Activated naive CD8-positive, alpha-beta T cell (primary cell): ENCODE data around the gene CALY.

Experiments
- H3K27ac Mint-ChIP-seq: one replicate; pipeline ENCODE4 v1.8.0; 2021; ENCODE audit warnings: mixed read lengths
- H3K27me3 Mint-ChIP-seq: one replicate; pipeline ENCODE4 v1.8.0; 2021; ENCODE audit warnings: mixed read lengths
- H3K36me3 Mint-ChIP-seq: one replicate; pipeline ENCODE4 v1.8.0; 2021; ENCODE audit warnings: mixed read lengths
- H3K4me1 Mint-ChIP-seq: one replicate; pipeline ENCODE4 v1.8.0; 2021; ENCODE audit warnings: low read depth, mixed read lengths
- H3K4me3 Mint-ChIP-seq: one replicate; pipeline ENCODE4 v1.8.0; 2021; ENCODE audit warnings: mild to moderate bottlenecking, mixed read lengths
- H3K9me3 Mint-ChIP-seq: one replicate; pipeline ENCODE4 v1.8.0; 2021; ENCODE audit warnings: low read depth, mixed read lengths

The CALY gene

GRCh38 chr10:133308421-133309099 lies 28.1 kb downstream of the CALY start, which contains the start of the genes TUBGCP2 and ZNF511:
Gene TUBGCP2, minus strand, starts transcription at chr10:133308872. Its CDS starts 5,931 bp downstream, at chr10:133302941.
Gene ZNF511, plus strand, starts transcription at chr10:133308914. Its CDS starts 30 bp downstream, at chr10:133308944.
- Mint-ChIP-seq H3K27me3 (no peaks in the 10 kb centered on the region), H3K9me3 (no peaks in the 10 kb centered on the region), H3K4me3 (peak within 1 kb of the TSS; percentile 99), H3K4me1 (peaks cover 28% of the 10 kb centered on the region), H3K27ac (peak within 1 kb of the TSS; percentile 99), H3K36me3 (no peaks in the 10 kb centered on the region)

DNA sequence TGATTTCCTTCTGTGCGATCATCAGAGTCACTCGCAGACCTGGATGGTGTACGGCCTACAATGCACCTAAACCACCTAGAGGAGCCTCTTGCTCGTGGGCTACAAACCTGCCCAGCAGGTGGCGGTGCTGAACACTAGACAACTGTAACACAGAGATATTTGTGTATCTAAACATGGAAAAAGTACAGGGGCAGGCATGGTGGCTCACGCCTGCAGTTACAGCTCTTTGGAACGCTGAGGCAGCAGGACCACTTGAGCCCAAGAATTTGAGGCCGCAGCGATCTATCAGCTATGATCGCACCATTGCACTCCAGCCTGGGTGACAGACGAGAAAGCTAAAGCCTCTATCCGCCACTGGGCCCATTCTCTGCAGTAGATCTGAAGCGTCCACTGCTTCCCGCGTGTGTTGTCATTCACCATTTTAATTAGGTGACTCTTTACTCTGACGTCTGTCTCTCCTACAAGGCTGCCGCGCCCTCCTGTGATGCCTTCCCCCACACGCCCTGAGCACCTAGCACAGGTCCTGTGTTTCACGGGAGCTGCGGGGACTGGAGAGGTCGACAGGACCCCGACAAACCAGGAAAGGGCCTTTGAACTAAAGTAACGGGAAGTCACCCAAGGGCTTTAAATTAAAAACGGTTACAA lies 28.8 kb downstream of the CALY start:
- no peaks in the 10 kb centered on the region for H3K36me3 Mint-ChIP-seq
- H3K27me3 Mint-ChIP-seq, result no peaks in the 10 kb centered on the region
- H3K4me3 Mint-ChIP-seq, result peak overlapping the region; percentile 99

GRCh38 chr10:133306941-133307379 lies 29.7 kb downstream of the CALY start:
- no peaks in the 10 kb centered on the region for H3K9me3 Mint-ChIP-seq
- no peaks in the 10 kb centered on the region for H3K27me3 Mint-ChIP-seq
- H3K27ac Mint-ChIP-seq, result peak overlapping the region; percentile 99
- H3K36me3 Mint-ChIP-seq, result no peaks in the 10 kb centered on the region
- H3K4me3 Mint-ChIP-seq, result peak overlapping the region; percentile 57
- H3K4me1 Mint-ChIP-seq, result peaks cover 29% of the 10 kb centered on the region

More for the DNA sequence above, 28.8 kb downstream of the CALY start:
- Mint-ChIP-seq H3K9me3 (no peaks in the 10 kb centered on the region), H3K4me1 (peaks cover 29% of the 10 kb centered on the region), H3K27ac (peak overlapping the region; percentile 99)

- Mint-ChIP-seq H3K27ac (no peak overlapping the region), H3K4me1 (peaks cover 29% of the 10 kb centered on the region), H3K4me3 (no peak overlapping the region), H3K27me3 (no peaks in the 10 kb centered on the region), H3K36me3 (no peaks in the 10 kb centered on the region), H3K9me3 (no peaks in the 10 kb centered on the region)
Measured at GRCh38 chr10:133306097-133306476, 30.6 kb downstream of the CALY start.

DNA sequence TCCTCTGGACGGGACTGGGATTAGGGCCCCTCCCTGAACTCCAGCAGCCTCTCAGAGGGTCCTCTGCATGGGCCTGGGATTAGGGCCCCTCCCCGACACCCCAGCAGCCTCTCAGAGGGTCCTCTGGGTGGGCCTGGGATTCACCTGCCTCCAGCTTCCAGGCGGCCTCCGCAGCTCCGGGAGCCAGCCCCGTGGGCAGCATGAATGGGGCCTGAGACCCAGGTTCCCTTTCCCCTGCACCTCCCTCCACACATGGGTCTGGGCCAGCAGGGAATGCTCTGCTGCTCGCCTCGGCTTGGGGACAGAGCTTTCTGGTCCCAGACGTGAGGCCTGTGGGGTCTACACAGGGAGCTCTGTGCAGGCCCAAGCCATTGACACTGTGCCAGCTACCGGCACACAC lies 33.5 kb downstream of the CALY start:
- no peaks in the 10 kb centered on the region for H3K9me3 Mint-ChIP-seq
- H3K36me3 Mint-ChIP-seq, result no peaks in the 10 kb centered on the region
- H3K4me3 Mint-ChIP-seq, result no peak overlapping the region
- H3K4me1 Mint-ChIP-seq, result peaks cover 28% of the 10 kb centered on the region
- no peak overlapping the region for H3K27ac Mint-ChIP-seq
- H3K27me3 Mint-ChIP-seq, result no peaks in the 10 kb centered on the region

DNA sequence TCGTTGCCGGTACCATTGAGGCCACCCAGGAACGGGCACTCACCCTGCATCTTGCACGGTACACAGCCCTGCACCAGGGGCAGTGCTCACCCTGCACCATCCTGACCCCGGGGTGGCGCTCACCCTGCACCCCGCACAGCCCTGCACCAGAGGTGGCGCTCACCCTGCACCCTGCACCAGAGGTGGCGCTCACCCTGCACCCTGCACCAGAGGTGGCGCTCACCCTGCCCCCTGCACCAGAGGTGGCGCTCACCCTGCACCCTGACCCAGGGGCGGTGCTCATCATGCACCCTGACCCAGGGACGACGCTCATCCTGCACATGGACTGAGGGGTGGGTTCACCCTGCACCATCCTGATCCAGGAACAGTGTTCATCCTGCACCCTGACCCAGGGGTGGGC lies 34.5 kb downstream of the CALY start:
- Mint-ChIP-seq H3K9me3 (no peaks in the 10 kb centered on the region), H3K4me3 (no peak overlapping the region), H3K4me1 (peaks cover 19% of the 10 kb centered on the region), H3K27ac (no peak overlapping the region), H3K27me3 (no peaks in the 10 kb centered on the region), H3K36me3 (no peaks in the 10 kb centered on the region)

DNA sequence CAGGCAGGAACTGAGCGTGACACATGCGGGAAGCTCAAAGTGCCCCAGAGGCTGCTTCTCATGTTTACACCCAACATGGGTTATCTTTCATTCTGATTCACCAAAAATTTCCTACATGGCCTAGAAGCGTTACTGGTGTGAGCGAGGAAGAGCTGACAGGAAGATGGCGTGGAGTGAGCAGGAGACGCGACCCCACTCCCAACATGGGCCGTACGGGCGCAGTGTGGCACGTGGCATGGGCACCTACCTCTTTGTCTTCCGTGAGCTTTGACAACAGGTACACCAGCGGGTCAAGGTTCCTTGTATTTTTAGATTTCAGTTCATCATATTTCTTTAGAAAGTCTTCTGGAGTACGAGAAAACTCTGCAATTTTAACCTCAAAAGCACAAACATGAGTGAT lies 37.0 kb downstream of the CALY start:
- peaks cover 8% of the 10 kb centered on the region for H3K4me1 Mint-ChIP-seq
- H3K27ac Mint-ChIP-seq, result no peak overlapping the region
- H3K9me3 Mint-ChIP-seq, result no peaks in the 10 kb centered on the region
- H3K4me3 Mint-ChIP-seq, result no peak overlapping the region
- H3K36me3 Mint-ChIP-seq, result no peaks in the 10 kb centered on the region
- H3K27me3 Mint-ChIP-seq, result no peaks in the 10 kb centered on the region

GRCh38 chr10:133299224-133299623 lies 37.5 kb downstream of the CALY start:
- Mint-ChIP-seq H3K27ac (no peak overlapping the region), H3K36me3 (no peaks in the 10 kb centered on the region), H3K9me3 (no peaks in the 10 kb centered on the region), H3K4me3 (no peak overlapping the region), H3K4me1 (peaks cover 5% of the 10 kb centered on the region), H3K27me3 (no peaks in the 10 kb centered on the region)

DNA sequence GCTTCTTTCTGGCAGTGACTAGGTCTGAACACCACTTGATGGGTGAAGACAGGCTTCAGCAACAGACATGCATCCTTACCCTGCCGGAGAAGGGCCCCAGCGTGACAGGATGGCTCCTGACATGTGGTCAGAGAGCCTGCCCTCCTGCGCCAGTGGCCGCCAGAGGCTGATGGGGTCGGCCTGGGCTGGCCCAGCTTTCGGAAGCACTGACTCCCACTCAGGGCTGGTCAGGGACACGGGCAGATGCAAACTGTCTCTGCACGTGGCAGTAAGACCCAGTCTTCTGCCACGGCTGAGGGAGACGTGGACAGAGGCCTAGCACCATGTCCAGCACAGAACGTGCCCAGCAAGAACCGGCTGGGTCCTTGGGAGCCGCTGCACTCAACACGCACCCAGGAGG lies 38.2 kb downstream of the CALY start:
- Mint-ChIP-seq H3K4me1 (peaks cover 2% of the 10 kb centered on the region), H3K9me3 (no peaks in the 10 kb centered on the region), H3K4me3 (no peak overlapping the region), H3K27me3 (no peaks in the 10 kb centered on the region), H3K27ac (no peak overlapping the region), H3K36me3 (no peaks in the 10 kb centered on the region)

- no peaks in the 10 kb centered on the region for H3K36me3 Mint-ChIP-seq
Measured at GRCh38 chr10:133297504-133297903, 39.2 kb downstream of the CALY start.

GRCh38 chr10:133295426-133296320 lies 41.0 kb downstream of the CALY start:
- H3K27me3 Mint-ChIP-seq, result no peaks in the 10 kb centered on the region
- no peak overlapping the region for H3K27ac Mint-ChIP-seq
- H3K4me3 Mint-ChIP-seq, result no peak overlapping the region
- no peaks in the 10 kb centered on the region for H3K36me3 Mint-ChIP-seq
- H3K4me1 Mint-ChIP-seq, result peaks cover 2% of the 10 kb centered on the region
- no peaks in the 10 kb centered on the region for H3K9me3 Mint-ChIP-seq

More at GRCh38 chr10:133297504-133297903, 39.2 kb downstream of the CALY start:
- Mint-ChIP-seq H3K4me1 (peaks cover 2% of the 10 kb centered on the region), H3K27ac (no peak overlapping the region), H3K4me3 (no peak overlapping the region), H3K9me3 (no peaks in the 10 kb centered on the region), H3K27me3 (no peaks in the 10 kb centered on the region)

- no peak overlapping the region for H3K27ac Mint-ChIP-seq
- no peaks in the 10 kb centered on the region for H3K36me3 Mint-ChIP-seq
- no peaks in the 10 kb centered on the region for H3K27me3 Mint-ChIP-seq
Measured at GRCh38 chr10:133294189-133294588, 42.5 kb downstream of the CALY start.

DNA sequence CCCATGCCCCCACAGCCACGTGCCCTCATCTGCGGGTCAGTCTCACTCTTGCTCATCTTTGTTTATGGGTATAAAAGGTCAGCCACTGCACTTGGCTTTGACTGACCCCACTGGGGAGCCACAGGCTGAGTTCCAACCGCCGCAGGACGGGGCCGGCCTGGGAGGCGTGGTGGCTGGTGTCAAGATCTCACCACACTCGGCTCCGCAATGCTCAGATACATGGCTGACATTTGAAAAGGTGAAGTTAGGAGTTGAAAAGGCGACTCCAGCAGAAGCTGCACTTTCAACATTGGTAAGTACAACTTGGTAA lies 42.9 kb downstream of the CALY start:
- no peaks in the 10 kb centered on the region for H3K27me3 Mint-ChIP-seq
- no peaks in the 10 kb centered on the region for H3K9me3 Mint-ChIP-seq
- H3K27ac Mint-ChIP-seq, result no peak overlapping the region
- H3K4me1 Mint-ChIP-seq, result peaks cover 2% of the 10 kb centered on the region
- H3K36me3 Mint-ChIP-seq, result peaks cover 2% of the 10 kb centered on the region
- no peak overlapping the region for H3K4me3 Mint-ChIP-seq

More at GRCh38 chr10:133294189-133294588, 42.5 kb downstream of the CALY start:
- no peak overlapping the region for H3K4me3 Mint-ChIP-seq
- H3K9me3 Mint-ChIP-seq, result no peaks in the 10 kb centered on the region
- H3K4me1 Mint-ChIP-seq, result peaks cover 2% of the 10 kb centered on the region

DNA sequence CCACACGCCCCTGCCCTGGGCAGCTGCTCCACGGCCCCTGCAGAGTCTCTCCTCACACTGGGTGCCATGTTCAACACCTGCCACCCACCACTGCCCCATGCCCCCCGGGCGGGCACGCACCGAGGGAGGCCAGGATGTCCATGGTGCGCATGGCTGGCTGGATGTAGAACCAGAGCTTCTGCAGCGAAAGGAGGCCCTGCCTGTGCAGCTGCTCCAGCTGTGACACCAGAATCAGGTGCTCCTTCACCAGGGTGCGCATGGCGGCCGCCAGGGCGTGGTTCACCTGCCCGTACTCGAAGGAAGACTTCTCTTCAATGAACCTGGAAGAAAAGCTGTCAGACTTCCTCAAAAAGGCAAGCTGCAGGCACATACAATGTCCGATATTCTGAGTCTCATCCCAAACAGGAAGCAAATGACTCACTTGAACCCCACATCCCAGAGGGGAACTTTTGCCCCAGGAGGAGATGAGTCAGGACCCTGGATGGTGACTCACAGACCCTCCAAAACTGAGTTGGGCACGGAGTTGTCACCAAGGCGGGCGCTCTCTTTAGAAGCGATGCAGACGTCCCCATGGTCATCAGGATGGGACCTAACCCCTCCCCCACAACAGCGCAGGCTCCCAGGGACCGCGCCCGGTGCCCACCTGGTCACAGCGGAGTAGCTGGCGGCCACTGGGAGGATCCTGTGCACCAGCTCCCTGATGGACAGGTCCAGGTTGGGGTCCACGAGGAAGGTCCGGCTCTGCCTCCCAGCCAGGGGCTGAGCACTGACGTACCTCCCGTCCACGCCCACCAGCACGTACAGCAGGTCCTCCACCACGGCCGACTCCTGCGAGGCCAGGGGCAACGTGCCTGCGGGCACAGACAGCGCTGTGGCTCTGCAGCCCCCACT lies 43.5 kb downstream of the CALY start:
- H3K9me3 Mint-ChIP-seq, result no peaks in the 10 kb centered on the region
- no peaks in the 10 kb centered on the region for H3K27me3 Mint-ChIP-seq
- H3K27ac Mint-ChIP-seq, result no peak overlapping the region
- H3K4me1 Mint-ChIP-seq, result peaks cover 2% of the 10 kb centered on the region
- H3K36me3 Mint-ChIP-seq, result peaks cover 3% of the 10 kb centered on the region
- no peak overlapping the region for H3K4me3 Mint-ChIP-seq
